ENCODE data around the gene CA12.
"Not testable (repeated sequence)": the region's sequence is repeated elsewhere in the genome, so short reads cannot be mapped to it uniquely, and the experiment has no call there.

Gene CA12

DNA sequence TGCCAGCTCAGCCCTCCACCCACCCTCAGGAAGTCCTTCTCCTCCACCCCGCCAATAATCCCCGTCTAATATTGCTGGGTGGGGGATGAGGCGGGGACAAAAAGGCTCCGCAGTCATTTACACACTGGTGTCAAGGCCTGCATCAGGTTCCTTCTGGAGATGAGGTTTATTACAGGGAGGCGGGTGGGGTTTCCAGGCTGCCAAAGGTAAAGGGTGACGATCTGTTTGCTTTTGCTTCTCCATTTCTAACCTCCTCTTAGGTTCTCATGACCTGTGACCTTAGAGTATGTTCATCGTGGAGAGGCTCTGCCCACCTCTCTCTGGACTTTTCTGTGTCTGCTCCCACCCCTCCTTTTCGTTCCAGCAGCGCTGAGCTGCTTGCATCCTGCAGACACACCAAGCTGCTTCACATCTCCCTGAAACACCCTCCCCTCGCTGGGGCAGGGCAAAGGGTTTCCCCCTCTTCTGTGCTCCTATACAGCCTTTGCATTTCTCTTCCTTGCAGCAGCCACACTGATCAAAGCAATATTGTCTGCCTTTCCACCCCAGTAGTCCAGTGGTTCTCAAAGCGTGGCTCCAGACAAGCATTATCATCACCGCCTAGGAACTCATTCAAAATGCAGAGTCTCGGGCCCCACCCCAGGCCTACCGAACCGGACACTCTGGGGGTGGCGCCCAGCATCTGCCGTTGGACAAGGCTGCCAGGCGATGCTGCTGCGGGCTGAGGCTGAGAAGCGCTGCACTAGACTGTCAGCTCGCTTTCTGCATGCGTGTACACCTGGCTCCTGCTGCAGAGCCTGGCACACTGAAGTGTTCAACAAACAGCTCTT, 26.6 kb downstream of the CA12 start:
- DNase-seq: no peak

DNA sequence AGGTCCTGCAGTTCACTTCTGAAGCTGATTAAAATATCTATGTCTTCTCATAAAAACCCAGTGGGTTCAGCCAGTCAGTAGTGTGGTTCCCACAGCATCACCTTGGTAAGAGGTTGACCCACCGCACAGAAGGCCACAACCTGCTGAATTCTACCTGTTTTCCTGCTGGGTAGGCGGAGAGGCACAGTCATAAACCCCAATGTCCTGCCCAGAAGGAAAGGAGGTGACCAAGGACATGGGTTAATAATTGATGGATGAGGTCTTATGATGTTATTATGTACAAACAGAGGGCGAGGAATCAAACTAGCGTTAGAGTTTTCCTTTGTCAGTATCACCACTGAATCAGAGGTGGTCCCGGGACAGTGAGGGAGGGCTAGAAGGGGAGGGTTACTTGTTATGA, 27.8 kb downstream of the CA12 start:
- DNase-seq: no peak

DNA sequence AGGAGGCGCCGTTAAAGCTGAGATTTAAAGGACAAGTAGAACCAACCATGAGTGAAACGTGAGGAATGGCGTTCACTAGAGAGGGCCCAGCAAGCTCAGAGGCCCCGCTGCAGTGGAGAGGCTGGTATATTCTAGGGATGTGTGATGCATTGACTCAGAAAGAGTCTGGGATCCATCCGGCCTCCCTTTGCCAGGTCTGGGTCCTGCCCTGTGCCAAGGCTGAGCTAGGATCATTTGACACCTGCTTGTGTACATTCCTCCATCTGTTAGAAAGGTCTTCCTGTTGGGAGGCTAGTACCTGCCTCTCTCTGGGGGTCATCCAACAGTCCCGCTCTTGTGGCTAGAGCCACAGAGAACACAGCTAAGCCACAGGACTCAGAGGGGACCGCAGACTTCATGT, 28.4 kb downstream of the CA12 start:
- DNase-seq: no peak

DNA sequence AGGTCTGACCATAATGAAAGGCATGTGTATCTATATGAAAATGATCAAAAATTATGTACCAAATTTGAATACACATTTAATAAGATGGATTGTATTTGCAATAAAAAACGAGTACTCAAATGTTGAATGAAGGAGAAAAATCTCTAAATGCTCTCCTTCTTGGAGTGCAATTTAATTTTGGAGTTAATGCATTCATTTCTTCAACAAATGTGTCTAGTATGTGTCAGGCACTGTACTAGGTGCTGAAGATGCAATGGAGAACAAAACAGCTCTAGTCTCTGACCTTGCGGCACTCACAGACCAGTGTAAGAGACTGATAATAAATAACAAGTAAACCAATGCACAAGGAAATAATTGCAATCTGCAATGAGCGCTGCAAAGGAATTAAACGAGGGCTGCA, 28.8 kb downstream of the CA12 start:
- DNase-seq: no peak

DNA sequence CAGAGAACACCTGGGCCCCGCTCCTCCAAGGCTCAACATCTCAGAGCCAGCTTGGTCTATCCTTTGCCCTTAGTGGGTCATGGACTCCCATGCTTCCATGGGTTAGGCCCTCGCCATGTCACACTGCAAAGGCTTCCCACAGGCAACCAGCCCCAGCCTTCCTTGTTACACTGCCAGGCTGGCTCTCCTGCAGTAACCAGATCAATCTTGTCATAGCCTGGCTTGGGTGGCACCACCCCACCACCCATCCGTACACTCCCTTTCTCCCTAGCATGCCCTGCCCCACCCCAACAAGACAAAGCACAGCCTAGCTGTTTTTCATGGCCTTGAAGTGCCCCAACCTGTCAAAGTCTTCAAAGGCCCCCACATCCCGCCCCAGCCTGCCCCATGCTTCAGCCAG, 30.5 kb downstream of the CA12 start:
- no peak for DNase-seq

DNA sequence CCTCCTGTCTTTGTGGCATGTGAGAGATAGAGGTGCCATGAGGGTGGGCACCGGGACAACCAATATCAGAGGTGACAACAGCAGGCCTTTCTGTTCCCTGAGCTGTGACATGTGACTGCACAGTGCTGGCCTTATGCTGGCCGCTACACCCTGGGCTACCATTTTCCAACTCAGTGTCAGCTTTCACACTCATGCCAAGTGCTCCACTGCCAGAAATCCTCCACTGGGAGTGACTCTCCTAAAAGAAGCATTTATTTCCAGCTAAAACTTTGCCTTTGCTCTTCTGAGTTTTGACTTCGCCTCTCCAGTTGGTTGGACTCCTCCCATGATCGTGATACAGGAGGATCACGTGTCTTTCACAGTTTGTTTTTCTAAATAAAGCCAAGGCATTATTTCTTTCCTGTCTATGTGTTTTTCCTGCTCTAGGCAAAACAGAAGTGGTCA, 31.4 kb downstream of the CA12 start:
- no peak for DNase-seq

DNA sequence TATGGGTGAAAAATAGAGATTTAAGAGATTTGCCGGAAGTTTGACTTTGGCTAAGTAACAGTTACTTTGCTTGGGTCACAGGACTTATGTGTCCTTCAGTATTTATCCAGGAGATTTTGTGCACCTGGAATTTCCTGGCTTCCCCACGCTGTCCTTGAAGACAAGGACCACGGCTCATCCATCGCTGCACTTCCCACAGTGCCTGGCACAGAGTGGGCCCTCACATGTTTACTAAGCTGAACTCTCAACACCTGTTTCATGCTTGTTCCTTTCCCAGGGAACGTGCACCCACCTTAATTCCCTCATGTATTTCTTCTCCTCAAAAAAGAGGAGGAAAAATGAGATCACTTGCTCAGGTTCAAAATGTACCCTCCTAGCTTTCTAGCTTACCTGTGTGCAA, 32.0 kb downstream of the CA12 start:
- DNase-seq: no peak

DNA sequence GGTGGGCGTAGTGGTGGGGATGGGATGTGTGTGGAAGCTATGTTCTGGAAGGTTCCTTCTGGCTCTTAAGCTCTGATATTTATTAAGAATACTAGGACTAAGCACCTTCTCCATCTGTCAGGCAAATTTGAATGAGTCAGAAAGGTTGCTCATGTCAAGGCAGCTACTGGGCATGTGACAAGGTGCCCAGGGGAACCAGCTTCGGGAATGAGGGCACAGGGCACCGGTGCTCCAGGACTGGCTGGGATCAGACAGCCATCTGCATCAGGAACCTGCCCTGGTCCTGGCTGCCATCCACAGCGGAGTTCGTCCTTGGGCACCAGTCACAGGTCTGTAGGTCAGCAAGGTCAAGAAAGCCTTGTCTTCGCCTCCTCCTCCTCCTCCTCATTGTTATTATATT, 32.5 kb downstream of the CA12 start:
- DNase-seq: no peak

DNA sequence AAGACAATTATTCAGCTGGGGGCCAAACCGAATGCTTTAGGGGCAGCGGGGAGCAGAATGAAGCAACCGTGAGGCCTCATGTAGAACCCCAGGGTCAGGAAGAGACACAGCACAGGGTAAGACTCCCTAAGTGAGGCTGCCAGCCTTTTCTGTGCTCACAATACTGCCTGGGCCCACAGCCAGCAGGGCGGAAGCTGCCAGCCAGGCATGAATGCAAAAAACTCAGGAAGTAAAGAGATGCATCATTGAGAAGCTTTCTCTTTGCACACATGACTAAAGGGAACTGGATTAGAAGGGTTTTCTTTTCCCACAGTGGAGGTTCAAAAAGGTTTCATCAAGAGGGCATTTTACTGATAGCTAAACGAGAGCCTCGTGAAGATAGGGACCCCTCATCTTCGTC, 33.3 kb downstream of the CA12 start:
- DNase-seq: peak; percentile 41

DNA sequence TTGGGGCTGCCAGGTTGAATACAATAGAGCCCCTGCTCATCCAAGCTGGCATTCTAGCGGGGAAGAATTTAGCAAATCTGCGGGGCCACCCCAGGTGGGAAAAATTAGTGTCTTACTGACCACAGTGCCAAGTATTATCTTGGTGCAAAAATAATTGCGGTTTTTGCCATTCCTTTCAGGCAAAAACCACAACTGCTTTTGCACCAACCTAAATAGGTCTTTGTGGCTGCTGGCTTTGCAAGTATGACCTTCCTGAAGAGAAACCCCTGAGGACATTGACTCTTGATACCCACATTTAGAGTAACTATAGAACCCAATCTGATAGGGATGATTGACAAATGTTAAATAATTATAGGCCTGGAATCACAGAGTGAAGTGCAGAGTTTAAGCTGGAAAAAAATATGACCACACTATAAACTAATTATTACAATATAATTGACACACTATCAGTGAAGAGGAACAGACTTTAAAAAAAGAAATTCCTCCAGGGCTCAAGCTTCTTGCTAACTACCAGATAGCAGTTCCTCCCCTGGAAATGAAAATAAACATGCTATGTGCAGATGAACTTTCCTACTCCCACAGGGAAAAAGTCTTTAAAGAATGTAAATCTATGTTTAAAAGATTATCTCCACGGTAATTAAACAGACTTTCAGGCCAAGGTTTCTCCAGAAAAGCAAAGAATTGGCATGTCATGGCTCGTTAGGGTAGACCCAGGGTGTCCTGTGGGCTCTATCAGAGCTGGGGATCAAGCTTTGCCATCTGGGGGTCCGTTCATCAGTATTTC, 34.4 kb downstream of the CA12 start:
- DNase-seq: no peak

DNA sequence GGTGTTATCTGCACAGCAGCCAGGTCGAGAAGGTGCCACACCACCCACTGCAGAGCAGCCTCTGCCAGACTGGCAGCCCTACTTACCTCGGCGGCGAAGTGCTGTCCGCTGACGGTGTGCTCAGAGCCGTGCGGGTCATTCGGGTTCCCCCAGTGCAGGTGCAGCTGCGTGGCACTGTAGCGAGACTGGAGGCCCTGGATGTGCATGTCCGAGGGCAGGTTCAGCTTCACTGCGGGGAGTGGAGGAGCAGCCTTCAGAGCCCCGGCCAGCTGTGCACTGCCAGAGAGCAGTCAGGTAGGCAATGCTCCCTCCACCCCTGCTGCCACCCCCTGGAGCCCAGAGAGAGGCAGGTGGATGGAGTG, 36.3 kb downstream of the CA12 start:
- DNase-seq: no peak

DNA sequence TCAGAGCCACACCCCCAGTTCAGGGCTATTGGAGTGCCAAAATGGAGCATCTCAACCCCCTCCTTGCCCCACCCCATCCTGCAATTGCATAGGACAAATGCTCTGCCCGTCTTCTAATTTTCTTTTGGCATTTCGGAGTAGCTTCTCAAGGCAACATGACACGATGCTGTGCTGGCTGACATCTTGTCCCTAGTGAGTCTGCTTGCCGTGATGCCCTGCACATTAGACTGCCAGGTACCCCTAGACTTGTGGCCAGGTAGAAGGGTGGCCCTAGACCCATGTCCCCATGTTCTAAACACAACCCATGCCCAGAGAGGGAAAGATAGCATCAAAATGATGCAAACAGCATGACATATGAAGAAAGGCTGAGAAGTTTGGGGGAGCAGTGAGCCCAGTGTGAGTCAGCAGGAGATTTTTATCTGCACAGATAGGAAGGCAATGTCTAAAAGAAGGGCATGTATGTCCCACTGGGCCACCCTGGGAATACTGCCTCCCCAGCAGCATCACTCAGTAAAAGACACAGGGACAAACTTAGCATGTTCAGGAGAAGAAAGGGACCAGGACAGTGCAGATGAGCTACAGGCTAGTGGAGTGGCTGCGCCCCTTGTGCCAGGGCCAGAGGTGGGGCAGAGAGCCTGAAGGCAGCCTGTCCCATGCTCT, 36.8 kb downstream of the CA12 start:
- DNase-seq: no peak

DNA sequence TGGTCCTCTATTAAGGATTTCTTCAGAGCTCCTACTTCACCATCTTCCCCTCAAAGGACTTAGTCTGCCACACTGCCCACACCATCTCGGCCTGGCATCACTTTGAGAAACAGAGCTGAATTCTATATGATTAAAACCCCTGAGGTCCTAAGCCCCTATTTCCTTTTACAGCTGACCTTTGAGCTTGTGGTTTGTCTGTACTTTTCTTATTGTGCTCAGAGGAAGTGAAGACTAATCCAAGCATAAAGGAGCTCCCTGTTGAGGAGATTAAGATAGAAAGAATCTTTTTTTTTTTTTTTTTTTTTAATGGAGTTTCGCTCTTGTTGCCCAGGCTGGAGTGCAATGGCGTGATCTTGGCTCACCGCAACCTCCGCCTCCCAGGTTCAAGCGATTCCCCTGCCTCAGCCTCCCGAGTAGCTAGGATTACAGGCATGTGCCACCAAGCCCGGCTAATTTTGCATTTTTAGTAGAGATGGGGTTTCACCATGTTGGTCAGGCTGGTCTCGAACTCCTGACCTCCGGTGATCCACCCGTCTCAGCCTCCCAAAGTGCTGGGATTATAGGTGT, 38.6 kb downstream of the CA12 start:
- not testable (repeated sequence) for DNase-seq

DNA sequence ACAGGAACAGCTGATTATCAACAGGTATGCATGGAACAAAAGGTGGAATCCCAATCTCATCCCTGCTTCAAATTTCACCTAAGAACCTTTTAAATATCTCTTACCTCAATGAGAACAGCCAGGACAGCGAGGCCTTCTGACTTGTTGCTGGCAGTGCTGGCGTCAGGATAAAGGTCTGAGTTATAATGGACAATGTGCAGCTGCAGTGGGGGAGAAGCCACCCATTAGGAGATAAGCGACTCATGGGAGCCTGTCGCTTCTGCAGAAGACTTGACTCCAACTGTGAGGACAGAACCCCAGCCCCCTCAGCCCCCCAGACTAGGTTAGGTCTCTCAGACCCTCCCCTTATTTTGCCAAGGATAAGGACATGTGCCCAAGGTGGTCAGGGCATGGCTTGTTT, 39.7 kb downstream of the CA12 start:
- no peak for DNase-seq

DNA sequence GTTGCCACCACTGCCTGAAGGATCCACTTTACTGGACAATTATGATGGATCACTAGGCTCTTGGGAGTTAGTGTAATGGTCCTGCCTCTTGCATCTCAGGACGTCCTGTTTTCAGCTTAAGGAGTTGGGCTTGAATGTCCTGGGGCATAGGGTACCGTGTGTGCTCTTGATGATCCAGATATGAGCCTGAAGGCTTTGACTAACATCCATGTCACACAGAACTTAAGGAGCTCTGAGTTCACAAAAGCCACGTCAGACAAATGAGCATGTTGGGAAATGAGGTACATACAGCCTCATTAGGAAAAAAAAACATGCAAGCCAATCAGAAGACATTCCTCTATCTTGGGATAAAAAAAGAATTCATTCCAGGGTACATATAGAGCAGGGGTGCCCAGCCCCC, 40.8 kb downstream of the CA12 start:
- no peak for DNase-seq

DNA sequence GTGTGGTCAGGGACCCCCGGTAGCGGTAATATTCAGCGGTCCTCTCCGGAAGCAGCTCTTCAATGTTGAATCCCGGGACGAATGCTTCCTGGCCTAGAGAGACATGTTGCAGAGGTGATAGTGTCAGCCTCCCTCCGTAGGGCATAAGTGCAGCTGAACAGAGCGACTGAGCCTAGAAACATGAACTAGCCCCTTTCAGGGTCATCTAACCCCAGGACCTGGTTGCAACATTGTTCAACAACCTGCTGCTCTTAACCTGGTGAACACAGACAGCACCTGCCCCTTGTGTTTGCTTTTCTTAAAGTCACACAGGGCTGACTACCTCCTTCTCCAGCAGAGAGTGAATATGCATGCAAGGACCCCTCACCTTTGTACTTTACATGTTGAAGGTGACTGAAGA, 41.3 kb downstream of the CA12 start:
- DNase-seq: no peak

DNA sequence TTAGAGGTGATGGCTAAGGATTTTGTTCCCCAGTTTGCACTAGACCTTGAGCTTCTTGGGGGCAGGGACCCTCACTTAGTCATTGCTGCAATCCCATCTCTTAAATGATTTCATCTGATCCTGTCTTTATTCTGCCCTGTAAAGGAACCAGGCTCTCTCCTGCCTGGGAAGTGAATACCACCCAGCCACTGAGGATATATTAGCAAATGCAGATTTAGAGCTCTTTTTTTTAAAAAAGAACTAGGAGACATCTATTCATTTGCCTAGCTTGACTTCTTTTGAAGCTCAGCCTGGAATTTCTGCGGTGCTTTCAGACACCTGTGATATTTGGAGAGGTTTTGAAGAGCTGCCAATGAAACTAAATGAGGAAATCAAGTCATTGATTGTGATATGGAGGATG, 41.8 kb downstream of the CA12 start:
- no peak for DNase-seq

DNA sequence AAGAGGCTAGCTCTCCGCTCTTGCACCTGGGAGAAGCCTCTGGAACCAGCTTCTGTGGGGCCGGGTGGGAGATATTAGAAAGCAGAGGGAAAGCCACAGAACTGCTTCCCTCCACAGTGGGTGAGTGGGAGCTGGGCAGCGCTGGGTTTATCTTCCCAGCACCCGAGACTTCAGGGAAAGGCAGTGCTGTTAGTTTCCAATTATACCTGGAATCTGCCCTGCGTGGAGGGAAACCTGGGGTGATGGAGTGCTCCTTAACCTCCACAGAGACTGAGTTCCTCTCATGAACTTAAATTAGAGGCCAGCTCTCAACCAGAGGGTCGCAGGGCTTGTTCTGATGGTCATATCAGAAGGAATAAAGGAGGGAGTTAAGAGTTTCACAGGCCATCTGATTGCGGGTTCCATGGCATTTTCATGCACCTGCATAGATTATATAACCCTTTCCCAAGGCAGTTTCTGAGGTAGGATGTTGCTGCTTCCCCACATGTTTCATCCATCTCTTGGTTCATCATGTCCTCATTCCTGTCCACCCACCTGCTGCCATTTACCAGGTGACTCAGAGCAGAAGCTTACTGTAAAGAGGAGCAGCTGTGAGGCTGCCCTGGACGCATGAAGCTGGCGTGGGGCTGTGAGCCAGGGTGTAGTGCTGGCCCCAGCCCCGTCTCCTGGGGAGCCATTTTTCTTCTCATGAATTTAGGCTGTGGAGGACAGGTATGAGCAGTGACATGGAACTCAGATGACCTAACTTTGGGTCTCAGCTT, 42.5 kb downstream of the CA12 start:
- DNase-seq: no peak

DNA sequence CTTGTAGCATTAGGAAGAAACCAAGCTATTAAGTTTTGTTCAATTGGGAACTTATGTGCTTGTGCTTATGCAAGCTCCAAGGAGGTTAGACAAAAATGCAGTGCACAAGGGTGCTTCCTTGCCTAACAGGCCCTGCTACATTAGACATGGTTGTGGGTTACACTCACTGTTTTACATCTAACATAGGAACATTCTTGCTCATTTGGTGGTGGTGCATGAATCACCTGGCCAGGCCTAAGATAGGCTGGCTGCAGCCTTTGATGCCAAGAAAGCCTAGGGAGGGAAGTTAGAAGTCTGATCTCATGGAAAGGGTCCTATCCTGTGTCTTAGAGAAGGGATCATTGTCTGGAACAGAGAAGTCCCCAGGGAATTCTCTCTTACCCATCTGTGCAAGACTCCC, 43.5 kb downstream of the CA12 start:
- DNase-seq: no peak

DNA sequence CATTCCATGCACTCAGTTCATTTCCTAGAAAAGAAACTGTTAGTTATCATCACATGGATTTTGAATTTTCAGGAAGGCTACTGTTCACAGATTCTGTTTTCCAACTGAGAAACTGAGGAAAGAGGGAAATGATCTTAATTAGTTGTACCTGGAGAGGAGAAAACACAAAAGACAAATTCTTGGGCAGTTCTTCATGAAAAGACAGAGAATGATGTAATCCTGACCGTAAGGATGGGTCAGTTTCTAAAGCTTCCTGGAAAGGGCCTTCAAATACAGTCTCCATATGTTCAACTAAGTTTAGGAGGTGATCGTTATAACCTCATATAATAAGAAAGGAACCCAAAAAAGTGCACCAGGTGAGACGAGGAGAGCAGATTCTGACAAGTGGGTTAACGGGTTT, 44.6 kb downstream of the CA12 start:
- no peak for DNase-seq

DNA sequence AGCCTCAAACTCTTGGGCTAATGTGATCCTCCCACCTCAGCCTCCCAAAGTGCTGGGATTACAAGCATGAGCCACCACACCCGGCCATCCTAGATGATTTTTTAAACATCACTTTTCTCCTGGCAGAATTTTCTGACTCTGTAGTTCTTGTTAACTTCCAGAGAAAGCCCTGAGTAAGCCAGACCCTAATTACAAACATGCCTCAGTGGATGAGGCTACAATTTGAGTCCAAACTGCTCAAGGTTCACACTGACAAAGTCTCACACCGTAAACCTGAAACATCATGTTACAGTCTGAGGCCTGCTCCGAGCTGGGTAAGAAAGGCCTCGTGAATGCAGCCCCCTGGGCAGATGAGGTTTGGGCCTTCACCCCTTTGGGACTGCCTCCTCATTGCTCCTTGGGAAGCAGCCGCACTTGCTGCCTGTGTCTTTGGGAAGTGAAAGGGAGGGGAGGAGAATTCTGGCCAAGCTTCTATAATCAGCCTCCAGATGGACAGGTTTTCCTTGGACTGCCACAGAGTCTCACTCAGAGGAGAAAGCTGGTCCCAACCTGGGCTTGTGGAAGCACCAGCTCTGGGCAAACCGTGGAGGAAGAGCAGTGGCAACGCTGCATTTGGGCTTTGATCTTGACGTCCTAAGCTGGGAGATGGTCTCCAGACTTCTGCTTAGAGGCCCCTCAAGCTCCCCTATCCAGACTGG, 46.0 kb downstream of the CA12 start:
- DNase-seq: no peak

DNA sequence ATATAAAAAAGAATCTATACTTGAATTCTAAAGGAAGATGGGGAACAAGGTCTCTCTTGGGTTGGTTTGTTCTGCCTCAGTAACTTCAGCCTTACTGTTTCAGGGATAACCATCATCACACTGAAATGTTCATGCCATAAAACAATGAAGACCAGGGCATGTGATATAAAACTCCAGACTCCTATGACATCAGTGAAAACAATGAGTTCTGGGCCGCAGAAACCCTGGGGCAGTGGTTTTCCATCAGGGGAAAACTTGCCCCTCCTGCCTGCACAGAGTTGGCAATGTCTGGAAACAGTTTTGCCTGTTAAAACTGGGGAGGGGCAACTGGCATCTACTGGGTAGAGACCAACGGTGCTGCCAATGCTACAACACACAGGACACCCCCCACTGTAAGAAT, 46.8 kb downstream of the CA12 start:
- DNase-seq: no peak
